ENCODE measurements around the gene SH3GLB1. TPM values are rescaled to one million over a fixed set of nuclear protein-coding genes. Genes with fewer than 3 reads are reported as not detected.
A peak's percentile ranks its signal among the peaks of the same experiment; 100 is the strongest.

The SH3GLB1 gene
- total RNA-seq, 1 experiment from 2014 or later, result 48.7 TPM

GRCh38 chr1:86787621-86788020 is 83.2 kb downstream of the SH3GLB1 start:
- CTCF ChIA-PET, result no interaction called here
- H3K27ac Mint-ChIP-seq (ENCODE audit: unreplicated experiment), result no peak overlapping the region
- H3K4me3 ChIP-seq (ENCODE audit: low read depth, low read length), result no peak overlapping the region
- no peaks in the 10 kb centered on the region for H3K36me3 ChIP-seq (ENCODE audit: control insufficient read depth, insufficient read depth, low read length)
- POLR2A ChIA-PET, result no interaction called here
- BruUV-seq (replicated peaks), result no TSS peak
- H3K27me3 ChIP-seq (replicated peaks; ENCODE audit: control insufficient read depth, insufficient read depth, low read length), result no peaks in the 10 kb centered on the region
- no peaks in the 10 kb centered on the region for H3K9me3 ChIP-seq
- H3K4me3 Mint-ChIP-seq (ENCODE audit: unreplicated experiment), result no peak overlapping the region
- H3K36me3 Mint-ChIP-seq (ENCODE audit: insufficient read depth, unreplicated experiment), result no peaks in the 10 kb centered on the region
- no peak for DNase-seq
- peaks cover 10% of the 10 kb centered on the region for H3K4me1 Mint-ChIP-seq (ENCODE audit: low read depth, unreplicated experiment)
- no peaks in the 10 kb centered on the region for H3K27me3 Mint-ChIP-seq (ENCODE audit: insufficient read depth, unreplicated experiment)
- intact Hi-C loops (cut with micrococcal nuclease; ENCODE audit: unreplicated experiment), result no loop called here
- no peak for TF ChIP-seq CTCF (IDR thresholded peaks at IDR 0.05; ENCODE audit: insufficient read depth in 1 of 2, low read depth in 1 of 2, low read length in 1 of 2, severe bottlenecking in 1 of 2, unreplicated experiment in 1 of 2)
- H3K4me1 ChIP-seq, result peaks cover 19% of the 10 kb centered on the region
- H3K9me3 Mint-ChIP-seq (ENCODE audit: unreplicated experiment), result no peaks in the 10 kb centered on the region

- ChIA-PET CTCF (no interaction called here), POLR2A (no interaction called here)
- H3K36me3 ChIP-seq (ENCODE audit: control insufficient read depth, insufficient read depth, low read length), result no peaks in the 10 kb centered on the region
- no peak overlapping the region for H3K27ac Mint-ChIP-seq (ENCODE audit: unreplicated experiment)
- no peaks in the 10 kb centered on the region for H3K27me3 ChIP-seq (replicated peaks; ENCODE audit: control insufficient read depth, insufficient read depth, low read length)
- no peak overlapping the region for H3K4me3 Mint-ChIP-seq (ENCODE audit: unreplicated experiment)
- no peaks in the 10 kb centered on the region for H3K9me3 ChIP-seq
- H3K9me3 Mint-ChIP-seq (ENCODE audit: unreplicated experiment), result no peaks in the 10 kb centered on the region
- no peak overlapping the region for H3K4me3 ChIP-seq (ENCODE audit: low read depth, low read length)
- peaks cover 26% of the 10 kb centered on the region for H3K4me1 ChIP-seq
- no peaks in the 10 kb centered on the region for H3K27me3 Mint-ChIP-seq (ENCODE audit: insufficient read depth, unreplicated experiment)
- peaks cover 14% of the 10 kb centered on the region for H3K4me1 Mint-ChIP-seq (ENCODE audit: low read depth, unreplicated experiment)
- DNase-seq, result no peak
- H3K36me3 Mint-ChIP-seq (ENCODE audit: insufficient read depth, unreplicated experiment), result peaks cover 6% of the 10 kb centered on the region
- intact Hi-C loops (cut with micrococcal nuclease; ENCODE audit: unreplicated experiment), result no loop called here
- no TSS peak for BruUV-seq (replicated peaks)
- TF ChIP-seq CTCF (IDR thresholded peaks at IDR 0.05; ENCODE audit: insufficient read depth in 1 of 2, low read depth in 1 of 2, low read length in 1 of 2, severe bottlenecking in 1 of 2, unreplicated experiment in 1 of 2), result no peak
These were observed 84.2 kb downstream of the SH3GLB1 start for GRCh38 chr1:86788300-86789206.

GRCh38 chr1:86795316-86795715 is 90.9 kb downstream of the SH3GLB1 start:
- intact Hi-C loops (cut with micrococcal nuclease; ENCODE audit: unreplicated experiment), result no loop called here
- H3K9me3 ChIP-seq, result no peaks in the 10 kb centered on the region
- Mint-ChIP-seq H3K4me1 (ENCODE audit: low read depth, unreplicated experiment) (peaks cover 8% of the 10 kb centered on the region), H3K27ac (ENCODE audit: unreplicated experiment) (peak overlapping the region; percentile 45), H3K36me3 (ENCODE audit: insufficient read depth, unreplicated experiment) (peaks cover 6% of the 10 kb centered on the region), H3K4me3 (ENCODE audit: unreplicated experiment) (no peak overlapping the region), H3K9me3 (ENCODE audit: unreplicated experiment) (no peaks in the 10 kb centered on the region), H3K27me3 (ENCODE audit: insufficient read depth, unreplicated experiment) (no peaks in the 10 kb centered on the region)
- TF ChIP-seq CTCF (IDR thresholded peaks at IDR 0.05; ENCODE audit: insufficient read depth in 1 of 2, low read depth in 1 of 2, low read length in 1 of 2, severe bottlenecking in 1 of 2, unreplicated experiment in 1 of 2), result no peak
- POLR2A ChIA-PET, result no interaction called here
- no peaks in the 10 kb centered on the region for H3K36me3 ChIP-seq (ENCODE audit: control insufficient read depth, insufficient read depth, low read length)
- CTCF ChIA-PET, result no interaction called here
- no peak for DNase-seq
- no peaks in the 10 kb centered on the region for H3K27me3 ChIP-seq (replicated peaks; ENCODE audit: control insufficient read depth, insufficient read depth, low read length)
- BruUV-seq (replicated peaks), result no TSS peak
- H3K4me3 ChIP-seq (ENCODE audit: low read depth, low read length), result no peak overlapping the region
- H3K4me1 ChIP-seq, result peaks cover 42% of the 10 kb centered on the region

Other genes with a start within 250 kb of the SH3GLB1 start
- not detected in 2 replicates for gene CLCA1, start 235.6 kb upstream of the SH3GLB1 start, total RNA-seq (2022)
- not detected in 2 replicates for gene CLCA4, start 157.5 kb upstream of the SH3GLB1 start, total RNA-seq (2022)
- 161 and 166 TPM in 2 replicates for gene SELENOF, start 209.6 kb downstream of the SH3GLB1 start, total RNA-seq (2022)
- 57.2 and 61.4 TPM in 2 replicates for gene HS2ST1, start 210.1 kb downstream of the SH3GLB1 start, total RNA-seq (2022)

All from Caco-2 (cell line).